OCI-LY1 (cell line): ENCODE data around the gene ERN1.

ENCODE experiments used
- EZH2 ChIP-seq: fragments of 200-600 bp; sonication (generic), shearing (Covaris generic); IDR thresholded peaks from 2 replicates; pipeline ENCODE4 v1.8.0; 2017; ENCODE audit warnings: borderline replicate concordance, mixed run types, mild to moderate bottlenecking, antibody characterized with exemption, low read length, moderate library complexity, mixed read lengths
- TF ChIP-seq, protein P1 (sequence below): fragments of 200-600 bp; sonication (generic), shearing (Covaris generic); IDR thresholded peaks from 2 replicates; pipeline ENCODE4 v1.5.1; 2017; ENCODE audit warnings: mild to moderate bottlenecking, antibody characterized with exemption, low read length, moderate library complexity, mixed read lengths

DNA sequence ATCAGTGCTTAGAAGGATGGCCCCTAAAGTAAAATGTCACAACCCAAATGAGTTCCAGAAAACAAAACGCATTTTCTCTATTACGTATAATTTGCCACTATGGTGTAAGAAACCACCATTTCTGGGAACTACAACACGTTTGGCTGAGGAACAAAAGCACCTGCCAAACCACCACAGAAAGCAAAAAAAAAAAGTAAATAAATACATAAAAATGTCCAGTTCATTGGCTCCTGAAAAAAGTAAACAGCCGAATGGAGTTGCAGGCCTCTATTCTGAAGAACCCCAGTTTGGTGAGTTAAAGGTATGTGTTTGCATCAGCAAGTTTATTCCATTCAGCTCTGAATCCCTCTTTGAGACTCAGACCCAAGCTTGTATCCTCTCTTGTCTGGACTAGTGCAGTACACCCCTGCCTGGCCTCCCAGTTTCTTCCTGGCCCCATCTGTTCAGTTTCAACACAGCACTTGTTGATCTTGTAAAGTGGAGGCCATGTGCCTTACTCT is 36.9 kb downstream of the ERN1 start:
- TF ChIP-seq, protein P1, sequence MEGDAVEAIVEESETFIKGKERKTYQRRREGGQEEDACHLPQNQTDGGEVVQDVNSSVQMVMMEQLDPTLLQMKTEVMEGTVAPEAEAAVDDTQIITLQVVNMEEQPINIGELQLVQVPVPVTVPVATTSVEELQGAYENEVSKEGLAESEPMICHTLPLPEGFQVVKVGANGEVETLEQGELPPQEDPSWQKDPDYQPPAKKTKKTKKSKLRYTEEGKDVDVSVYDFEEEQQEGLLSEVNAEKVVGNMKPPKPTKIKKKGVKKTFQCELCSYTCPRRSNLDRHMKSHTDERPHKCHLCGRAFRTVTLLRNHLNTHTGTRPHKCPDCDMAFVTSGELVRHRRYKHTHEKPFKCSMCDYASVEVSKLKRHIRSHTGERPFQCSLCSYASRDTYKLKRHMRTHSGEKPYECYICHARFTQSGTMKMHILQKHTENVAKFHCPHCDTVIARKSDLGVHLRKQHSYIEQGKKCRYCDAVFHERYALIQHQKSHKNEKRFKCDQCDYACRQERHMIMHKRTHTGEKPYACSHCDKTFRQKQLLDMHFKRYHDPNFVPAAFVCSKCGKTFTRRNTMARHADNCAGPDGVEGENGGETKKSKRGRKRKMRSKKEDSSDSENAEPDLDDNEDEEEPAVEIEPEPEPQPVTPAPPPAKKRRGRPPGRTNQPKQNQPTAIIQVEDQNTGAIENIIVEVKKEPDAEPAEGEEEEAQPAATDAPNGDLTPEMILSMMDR = no peak
- TF ChIP-seq EZH2 = no peak
